GM10266 (cell line): ENCODE results near the gene USB1.

Source experiments
- DNase-seq: peaks from one replicate; pipeline ENCODE4 v3.0.0; 2012; ENCODE audit errors: extremely low spot score
- TF ChIP-seq, protein P1 (sequence below): IDR thresholded peaks from 2 replicates; pipeline ENCODE4 v1.5.1; 2012; ENCODE audit warnings: mild to moderate bottlenecking, low read depth; ENCODE audit not compliant: control insufficient read depth, insufficient read depth; ENCODE audit errors: missing control alignments

Gene USB1

DNA sequence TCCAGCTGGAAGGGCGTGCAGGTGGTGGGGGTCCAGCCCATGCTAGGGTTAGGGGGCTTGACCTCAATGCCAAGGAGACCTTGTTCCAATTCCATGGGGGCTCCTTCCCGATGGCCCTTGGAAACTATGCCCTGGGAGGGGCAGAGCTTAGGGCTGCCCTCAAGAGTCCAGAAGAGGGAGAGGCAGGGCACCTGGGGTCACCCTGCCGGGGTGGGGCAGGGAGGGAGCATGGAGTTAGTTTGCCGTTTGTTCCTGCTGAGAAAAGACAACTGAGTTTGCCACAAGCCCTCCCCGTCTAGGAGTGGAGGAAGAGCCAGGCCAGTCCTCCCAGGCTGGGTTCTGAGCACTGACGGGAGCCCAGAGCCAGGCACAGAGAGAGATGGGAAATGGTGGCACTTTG lies 45.7 kb downstream of the USB1 start:
- DNase-seq, result no peak
- TF ChIP-seq, protein P1, sequence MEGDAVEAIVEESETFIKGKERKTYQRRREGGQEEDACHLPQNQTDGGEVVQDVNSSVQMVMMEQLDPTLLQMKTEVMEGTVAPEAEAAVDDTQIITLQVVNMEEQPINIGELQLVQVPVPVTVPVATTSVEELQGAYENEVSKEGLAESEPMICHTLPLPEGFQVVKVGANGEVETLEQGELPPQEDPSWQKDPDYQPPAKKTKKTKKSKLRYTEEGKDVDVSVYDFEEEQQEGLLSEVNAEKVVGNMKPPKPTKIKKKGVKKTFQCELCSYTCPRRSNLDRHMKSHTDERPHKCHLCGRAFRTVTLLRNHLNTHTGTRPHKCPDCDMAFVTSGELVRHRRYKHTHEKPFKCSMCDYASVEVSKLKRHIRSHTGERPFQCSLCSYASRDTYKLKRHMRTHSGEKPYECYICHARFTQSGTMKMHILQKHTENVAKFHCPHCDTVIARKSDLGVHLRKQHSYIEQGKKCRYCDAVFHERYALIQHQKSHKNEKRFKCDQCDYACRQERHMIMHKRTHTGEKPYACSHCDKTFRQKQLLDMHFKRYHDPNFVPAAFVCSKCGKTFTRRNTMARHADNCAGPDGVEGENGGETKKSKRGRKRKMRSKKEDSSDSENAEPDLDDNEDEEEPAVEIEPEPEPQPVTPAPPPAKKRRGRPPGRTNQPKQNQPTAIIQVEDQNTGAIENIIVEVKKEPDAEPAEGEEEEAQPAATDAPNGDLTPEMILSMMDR, result no peak

DNA sequence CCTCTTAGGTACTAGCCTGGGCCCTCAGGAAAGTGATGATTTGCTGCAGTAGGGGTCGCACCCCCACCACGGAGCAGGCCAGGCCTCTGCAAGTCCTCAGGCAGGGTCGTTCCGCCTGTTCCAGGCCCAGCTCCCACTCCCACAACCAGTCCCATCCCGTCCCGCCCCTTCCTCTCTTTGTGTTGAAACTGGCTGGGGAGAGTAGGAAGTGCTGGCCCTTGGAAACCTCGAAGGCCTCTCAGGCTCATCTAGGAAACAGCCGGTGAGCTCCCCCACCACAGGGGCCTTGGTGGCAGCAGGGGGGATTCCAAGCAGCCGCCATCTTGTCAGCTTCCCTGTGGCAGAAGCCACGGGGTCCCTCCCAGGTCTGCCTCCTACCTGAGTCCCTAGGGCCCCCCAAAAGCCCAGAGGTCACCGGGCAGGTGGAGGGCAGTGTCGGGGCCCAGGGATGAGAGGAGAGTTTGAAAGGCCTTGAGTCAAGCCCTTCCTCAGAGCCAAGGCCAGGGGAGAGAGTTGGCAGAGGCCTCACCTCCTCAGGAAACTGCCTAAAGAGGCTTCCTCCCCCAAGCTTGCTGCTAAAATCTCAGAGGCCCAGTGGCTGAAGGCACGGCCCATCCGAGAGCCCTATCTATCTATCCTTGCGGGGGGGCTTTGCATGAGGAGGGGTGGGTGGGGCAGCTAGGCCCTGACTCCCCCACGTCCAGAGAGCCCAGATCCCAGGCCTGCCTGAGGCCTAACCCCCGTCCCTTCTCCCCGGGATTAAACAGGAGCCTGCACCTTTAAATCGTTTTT lies 46.5 kb downstream of the USB1 start:
- TF ChIP-seq, protein P1, result no peak

DNA sequence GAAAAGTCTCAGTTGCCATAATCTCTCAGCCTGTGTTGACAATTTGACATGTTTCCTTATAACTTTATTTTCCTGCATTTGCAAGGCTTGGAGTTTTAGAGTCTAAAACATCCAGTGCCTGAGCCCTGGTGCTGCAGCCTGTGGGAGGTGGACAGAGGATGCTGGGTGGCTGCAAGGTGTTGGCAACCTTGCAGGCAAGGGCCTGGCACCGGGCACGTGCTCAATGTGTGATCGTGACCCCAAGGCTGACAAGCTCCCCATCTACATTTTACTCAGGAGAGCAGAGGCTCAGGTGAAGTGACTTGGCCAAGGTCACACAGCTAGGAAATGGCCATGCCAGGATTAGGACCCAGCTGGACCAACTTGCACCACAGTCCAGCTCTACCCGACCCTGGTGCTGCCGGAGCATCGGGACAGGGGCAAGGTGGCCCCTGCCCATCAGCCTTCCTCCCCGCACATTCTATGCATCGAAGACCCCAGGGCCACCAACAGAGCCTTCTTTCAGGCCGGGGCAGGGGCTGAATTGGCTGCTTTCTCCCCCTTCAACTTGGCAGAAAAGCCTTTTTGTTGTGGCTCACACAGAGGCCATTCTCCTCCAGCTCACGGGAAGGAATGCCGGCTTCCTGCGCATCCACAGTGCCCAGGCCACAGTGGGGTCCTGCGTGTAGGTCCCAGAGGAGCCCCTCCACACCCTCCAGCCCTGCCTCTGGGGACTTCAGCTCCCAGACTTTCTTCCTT lies 47.5 kb downstream of the USB1 start:
- DNase-seq, result no peak
- TF ChIP-seq, protein P1, result no peak

More for the DNA sequence above, 46.5 kb downstream of the USB1 start:
- no peak for DNase-seq

DNA sequence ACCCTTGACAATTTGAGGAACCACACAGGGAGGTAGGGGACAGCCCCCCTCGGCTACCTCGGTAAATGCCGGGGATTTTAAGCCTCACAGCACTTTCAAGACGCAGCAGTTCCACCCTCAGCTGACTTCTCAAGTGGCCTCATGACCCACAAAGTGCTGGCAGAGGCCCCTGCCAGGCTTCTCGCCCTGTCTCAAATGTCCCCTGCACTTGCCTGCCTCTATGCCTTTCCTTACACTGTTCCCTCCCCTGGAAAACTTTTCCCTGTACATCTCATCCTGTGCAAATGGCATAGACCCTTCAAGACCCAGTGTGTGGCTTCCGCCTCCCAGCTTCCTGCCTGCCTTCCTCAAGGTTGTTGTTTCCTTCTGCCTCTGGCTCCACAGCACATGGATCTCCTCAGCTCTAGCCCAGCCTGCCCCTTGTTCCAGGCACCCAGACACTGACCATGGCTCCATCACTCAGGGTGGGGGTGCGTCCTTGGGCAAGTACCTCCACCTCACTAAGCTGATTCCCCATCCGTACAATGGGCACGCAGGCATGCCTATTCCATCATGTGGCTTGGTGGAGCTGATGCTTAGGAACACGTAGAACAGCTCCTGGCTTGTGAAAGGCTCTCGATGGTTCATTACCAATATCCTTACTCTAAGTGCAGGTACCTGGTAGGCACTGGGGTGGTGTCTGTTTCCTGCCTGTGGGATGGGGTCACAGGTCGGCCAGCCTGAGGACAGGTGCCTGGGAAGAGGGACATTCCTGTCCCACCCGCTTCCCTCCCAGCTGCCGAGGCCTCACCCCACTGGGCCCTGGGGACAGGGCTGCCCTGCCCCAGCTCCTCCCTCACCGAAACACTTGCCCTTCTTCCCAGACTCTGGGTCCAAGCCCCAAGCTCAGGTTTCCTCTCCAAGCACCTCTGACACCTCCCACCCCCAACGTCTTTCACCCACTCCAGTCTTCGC lies 48.3 kb downstream of the USB1 start:
- TF ChIP-seq, protein P1, result no peak
- no peak for DNase-seq

DNA sequence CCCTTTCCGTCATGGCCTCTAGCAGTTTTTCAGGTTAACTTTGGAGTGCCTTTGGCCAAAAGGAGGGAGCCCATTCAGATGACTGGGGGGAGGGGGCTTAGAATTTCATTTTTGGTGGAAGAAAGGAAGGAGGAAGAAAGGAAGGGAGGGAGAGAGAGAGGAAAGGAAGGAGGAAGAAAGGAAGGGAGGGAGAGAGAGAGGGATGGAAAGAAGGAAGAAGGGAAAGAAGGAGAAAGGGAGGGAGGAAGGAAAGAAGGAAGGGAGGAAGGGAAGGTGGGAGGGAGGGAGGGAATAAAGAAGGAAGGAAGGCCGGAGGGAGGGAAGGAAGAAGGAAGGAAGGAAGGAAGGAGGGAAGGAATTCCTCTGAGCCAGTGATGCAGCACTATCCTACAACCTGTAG lies 50.1 kb downstream of the USB1 start:
- TF ChIP-seq, protein P1, result no peak
- DNase-seq, result no peak

DNA sequence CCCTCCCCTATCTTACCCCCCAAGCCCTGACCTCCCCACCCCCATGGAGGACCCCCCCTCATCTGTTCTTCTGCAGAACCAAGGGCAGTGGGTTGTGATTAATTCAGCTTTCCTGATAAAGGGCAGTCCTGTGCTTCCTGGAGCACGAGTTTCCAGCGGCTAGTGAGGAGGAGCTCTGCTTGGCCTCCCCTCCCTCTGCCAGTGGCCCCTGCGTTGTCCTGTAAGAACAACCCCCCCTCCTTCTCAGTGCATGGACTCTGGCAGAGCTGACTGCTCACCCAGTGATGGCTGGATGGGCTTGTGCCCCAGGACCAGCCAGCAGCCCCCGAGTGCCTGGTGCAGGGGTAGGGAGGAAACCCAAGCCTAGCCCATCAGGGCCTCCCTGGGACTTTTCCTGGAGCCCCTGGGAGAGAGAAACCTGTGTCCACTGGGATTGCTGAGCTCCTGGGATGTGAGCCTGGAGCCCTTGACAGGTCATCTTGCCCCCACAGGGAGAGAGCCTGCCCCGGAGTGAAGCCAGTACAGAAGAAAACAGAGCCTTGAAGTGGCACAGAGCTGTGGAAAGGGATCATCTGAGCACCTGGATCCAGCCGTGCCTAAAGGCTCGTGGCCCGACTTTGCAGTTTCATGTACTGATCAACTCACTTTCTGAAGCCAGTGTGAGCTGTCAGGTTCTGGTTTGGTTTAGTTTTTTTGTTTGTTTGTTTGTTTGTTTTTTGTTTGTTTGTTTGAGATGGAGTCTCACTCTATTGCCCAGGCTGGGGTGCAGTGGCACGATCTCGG lies 50.8 kb downstream of the USB1 start:
- TF ChIP-seq, protein P1, result no peak

More for the DNA sequence above, 50.8 kb downstream of the USB1 start:
- no peak for DNase-seq
